ENCODE measurements around the gene FAM153A.
A peak's percentile ranks its signal among the peaks of the same experiment; 100 is the strongest.
"Not testable (repeated sequence)": the region's sequence is repeated elsewhere in the genome, so short reads cannot be mapped to it uniquely, and the experiment has no call there.

DNA sequence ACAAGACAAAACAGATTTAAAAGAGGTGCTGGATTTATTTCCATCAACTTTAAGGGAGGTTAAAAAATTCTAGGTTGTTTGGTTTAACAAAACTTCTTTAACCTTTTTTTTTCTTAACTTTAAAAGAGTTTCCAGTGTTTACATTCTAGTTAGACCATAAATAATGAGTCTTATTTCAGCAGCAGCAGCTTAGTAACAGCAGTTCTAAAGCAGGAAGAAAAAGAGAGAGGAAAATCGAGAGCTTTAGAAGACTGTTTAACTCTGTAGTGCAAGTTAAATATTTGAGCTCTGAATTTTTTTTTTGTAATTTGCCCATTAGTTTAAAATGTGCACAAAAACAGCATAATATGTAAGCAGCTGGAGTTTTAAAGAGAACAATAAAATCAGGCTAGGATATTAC lies 90.2 kb downstream of the FAM153A start:
- not testable (repeated sequence) for TF ChIP-seq POLR2A, EP300 (IDR thresholded peaks at IDR 0.05)
- TF ChIP-seq, protein P1, sequence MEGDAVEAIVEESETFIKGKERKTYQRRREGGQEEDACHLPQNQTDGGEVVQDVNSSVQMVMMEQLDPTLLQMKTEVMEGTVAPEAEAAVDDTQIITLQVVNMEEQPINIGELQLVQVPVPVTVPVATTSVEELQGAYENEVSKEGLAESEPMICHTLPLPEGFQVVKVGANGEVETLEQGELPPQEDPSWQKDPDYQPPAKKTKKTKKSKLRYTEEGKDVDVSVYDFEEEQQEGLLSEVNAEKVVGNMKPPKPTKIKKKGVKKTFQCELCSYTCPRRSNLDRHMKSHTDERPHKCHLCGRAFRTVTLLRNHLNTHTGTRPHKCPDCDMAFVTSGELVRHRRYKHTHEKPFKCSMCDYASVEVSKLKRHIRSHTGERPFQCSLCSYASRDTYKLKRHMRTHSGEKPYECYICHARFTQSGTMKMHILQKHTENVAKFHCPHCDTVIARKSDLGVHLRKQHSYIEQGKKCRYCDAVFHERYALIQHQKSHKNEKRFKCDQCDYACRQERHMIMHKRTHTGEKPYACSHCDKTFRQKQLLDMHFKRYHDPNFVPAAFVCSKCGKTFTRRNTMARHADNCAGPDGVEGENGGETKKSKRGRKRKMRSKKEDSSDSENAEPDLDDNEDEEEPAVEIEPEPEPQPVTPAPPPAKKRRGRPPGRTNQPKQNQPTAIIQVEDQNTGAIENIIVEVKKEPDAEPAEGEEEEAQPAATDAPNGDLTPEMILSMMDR (IDR thresholded peaks at IDR 0.05), result not testable (repeated sequence)
- peak; percentile 20 for TF ChIP-seq POLR2AphosphoS5 (IDR thresholded peaks at IDR 0.05)
